Measurements from ENCODE around the gene SLC39A9. TPM values are rescaled to one million over a fixed set of nuclear protein-coding genes. Genes with fewer than 3 reads are reported as not detected.

SLC39A9 gene
- total and polyA plus RNA-seq, 2 experiments from 2014 or later, result 17.7 to 48.1 TPM

DNA sequence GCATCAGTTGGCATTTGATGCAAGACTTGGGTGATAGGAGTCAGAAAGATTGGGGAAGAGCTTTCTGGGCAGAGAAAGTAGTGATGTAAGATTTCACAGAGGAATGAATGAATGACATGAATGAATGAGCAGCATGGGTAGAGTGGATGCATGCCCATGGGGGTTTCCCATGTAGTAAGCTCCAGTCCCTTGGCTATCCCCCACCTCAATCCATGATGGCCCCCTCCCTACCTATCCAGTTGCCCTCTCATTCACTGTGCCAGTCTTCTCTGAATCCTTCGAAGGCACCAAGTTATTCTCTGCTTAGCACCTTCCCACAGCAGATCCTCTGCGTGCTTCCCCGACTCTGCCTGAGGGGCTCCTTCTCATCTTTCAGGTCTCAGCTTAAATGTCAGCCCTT lies 32.4 kb upstream of the SLC39A9 start:
- Histone ChIP-seq H3K4me1 (ENCODE audit: insufficient read depth) (no peaks in the 10 kb centered on the region), H3K27ac (ENCODE audit: low read depth) (no peak overlapping the region), H3K36me3 (ENCODE audit: insufficient read depth) (no peaks in the 10 kb centered on the region), H3K4me2 (no peak overlapping the region), H3F3A (replicated peaks; ENCODE audit: low read depth) (no peaks in the 10 kb centered on the region), H3K4me3 (no peak overlapping the region), H3K79me2 (replicated peaks; ENCODE audit: insufficient read depth) (no peaks in the 10 kb centered on the region), H3K27me3 (ENCODE audit: insufficient read depth) (no peaks in the 10 kb centered on the region), H4K20me1 (replicated peaks; ENCODE audit: insufficient read depth) (peaks cover 13% of the 10 kb centered on the region), H3K9me2 (ENCODE audit: insufficient read depth) (no peaks in the 10 kb centered on the region), H2AFZ (no peak overlapping the region)
- ATAC-seq, result no peak
- Mint-ChIP-seq H3K9me3 (no peaks in the 10 kb centered on the region), H3K27me3 (ENCODE audit: insufficient read depth, low read depth, poor library complexity) (no peaks in the 10 kb centered on the region), H3K36me3 (ENCODE audit: low read depth) (no peaks in the 10 kb centered on the region), H3K27ac (no peak overlapping the region), H3K4me3 (no peak overlapping the region), H3K4me1 (peaks cover 2% of the 10 kb centered on the region; the same call in 1 of the 3 replicates)
- TF ChIP-seq CREB1 (CRISPR knock-in tag; IDR thresholded peaks at IDR 0.05; ENCODE audit: low read depth), result no peak
- TF ChIP-seq ZNF331 (CRISPR knock-in tag; IDR thresholded peaks at IDR 0.05; ENCODE audit: low read depth), result no peak
- TF ChIP-seq, protein P1, sequence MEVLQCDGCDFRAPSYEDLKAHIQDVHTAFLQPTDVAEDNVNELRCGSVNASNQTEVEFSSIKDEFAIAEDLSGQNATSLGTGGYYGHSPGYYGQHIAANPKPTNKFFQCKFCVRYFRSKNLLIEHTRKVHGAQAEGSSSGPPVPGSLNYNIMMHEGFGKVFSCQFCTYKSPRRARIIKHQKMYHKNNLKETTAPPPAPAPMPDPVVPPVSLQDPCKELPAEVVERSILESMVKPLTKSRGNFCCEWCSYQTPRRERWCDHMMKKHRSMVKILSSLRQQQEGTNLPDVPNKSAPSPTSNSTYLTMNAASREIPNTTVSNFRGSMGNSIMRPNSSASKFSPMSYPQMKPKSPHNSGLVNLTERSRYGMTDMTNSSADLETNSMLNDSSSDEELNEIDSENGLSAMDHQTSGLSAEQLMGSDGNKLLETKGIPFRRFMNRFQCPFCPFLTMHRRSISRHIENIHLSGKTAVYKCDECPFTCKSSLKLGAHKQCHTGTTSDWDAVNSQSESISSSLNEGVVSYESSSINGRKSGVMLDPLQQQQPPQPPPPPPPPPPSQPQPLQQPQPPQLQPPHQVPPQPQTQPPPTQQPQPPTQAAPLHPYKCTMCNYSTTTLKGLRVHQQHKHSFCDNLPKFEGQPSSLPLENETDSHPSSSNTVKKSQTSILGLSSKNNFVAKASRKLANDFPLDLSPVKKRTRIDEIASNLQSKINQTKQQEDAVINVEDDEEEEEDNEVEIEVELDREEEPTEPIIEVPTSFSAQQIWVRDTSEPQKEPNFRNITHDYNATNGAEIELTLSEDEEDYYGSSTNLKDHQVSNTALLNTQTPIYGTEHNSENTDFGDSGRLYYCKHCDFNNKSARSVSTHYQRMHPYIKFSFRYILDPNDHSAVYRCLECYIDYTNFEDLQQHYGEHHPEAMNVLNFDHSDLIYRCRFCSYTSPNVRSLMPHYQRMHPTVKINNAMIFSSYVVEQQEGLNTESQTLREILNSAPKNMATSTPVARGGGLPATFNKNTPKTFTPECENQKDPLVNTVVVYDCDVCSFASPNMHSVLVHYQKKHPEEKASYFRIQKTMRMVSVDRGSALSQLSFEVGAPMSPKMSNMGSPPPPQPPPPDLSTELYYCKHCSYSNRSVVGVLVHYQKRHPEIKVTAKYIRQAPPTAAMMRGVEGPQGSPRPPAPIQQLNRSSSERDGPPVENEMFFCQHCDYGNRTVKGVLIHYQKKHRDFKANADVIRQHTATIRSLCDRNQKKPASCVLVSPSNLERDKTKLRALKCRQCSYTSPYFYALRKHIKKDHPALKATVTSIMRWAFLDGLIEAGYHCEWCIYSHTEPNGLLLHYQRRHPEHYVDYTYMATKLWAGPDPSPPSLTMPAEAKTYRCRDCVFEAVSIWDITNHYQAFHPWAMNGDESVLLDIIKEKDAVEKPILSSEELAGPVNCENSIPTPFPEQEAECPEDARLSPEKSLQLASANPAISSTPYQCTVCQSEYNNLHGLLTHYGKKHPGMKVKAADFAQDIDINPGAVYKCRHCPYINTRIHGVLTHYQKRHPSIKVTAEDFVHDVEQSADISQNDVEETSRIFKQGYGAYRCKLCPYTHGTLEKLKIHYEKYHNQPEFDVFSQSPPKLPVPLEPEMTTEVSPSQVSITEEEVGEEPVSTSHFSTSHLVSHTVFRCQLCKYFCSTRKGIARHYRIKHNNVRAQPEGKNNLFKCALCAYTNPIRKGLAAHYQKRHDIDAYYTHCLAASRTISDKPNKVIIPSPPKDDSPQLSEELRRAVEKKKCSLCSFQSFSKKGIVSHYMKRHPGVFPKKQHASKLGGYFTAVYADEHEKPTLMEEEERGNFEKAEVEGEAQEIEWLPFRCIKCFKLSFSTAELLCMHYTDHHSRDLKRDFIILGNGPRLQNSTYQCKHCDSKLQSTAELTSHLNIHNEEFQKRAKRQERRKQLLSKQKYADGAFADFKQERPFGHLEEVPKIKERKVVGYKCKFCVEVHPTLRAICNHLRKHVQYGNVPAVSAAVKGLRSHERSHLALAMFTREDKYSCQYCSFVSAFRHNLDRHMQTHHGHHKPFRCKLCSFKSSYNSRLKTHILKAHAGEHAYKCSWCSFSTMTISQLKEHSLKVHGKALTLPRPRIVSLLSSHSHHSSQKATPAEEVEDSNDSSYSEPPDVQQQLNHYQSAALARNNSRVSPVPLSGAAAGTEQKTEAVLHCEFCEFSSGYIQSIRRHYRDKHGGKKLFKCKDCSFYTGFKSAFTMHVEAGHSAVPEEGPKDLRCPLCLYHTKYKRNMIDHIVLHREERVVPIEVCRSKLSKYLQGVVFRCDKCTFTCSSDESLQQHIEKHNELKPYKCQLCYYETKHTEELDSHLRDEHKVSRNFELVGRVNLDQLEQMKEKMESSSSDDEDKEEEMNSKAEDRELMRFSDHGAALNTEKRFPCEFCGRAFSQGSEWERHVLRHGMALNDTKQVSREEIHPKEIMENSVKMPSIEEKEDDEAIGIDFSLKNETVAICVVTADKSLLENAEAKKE (CRISPR knock-in tag; IDR thresholded peaks at IDR 0.05), result no peak
- no peak for TF ChIP-seq NANOG (IDR thresholded peaks at IDR 0.05; ENCODE audit: borderline replicate concordance)
- no peak for DNase-seq (ENCODE audit: low spot score)

DNA sequence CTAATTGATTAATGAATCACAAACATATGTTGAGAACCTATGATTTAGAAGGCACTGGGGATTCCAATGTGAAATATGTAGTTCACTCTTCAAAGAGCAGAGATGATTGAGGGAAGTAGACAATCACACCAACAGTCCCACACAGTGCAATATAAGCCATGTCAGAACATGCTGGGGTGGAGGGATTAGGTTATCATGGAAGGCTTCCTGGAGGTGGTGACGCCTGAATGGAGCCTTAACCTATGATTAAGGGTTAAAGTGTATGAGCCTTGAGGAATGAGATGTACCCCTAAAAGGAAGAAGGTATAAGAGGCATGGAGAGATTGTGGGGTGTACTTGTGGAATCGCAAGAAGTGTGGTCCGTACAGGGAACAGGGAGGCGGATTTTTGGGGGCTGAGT lies 31.7 kb upstream of the SLC39A9 start:
- no peaks in the 10 kb centered on the region for H3K79me2 ChIP-seq (replicated peaks; ENCODE audit: insufficient read depth)
- no peak overlapping the region for H3K27ac Mint-ChIP-seq
- H3K4me3 ChIP-seq, result no peak overlapping the region
- no peak for DNase-seq (ENCODE audit: low spot score)
- peaks cover 13% of the 10 kb centered on the region for H4K20me1 ChIP-seq (replicated peaks; ENCODE audit: insufficient read depth)
- H3K36me3 ChIP-seq (ENCODE audit: insufficient read depth), result no peaks in the 10 kb centered on the region
- no peaks in the 10 kb centered on the region for H3K9me2 ChIP-seq (ENCODE audit: insufficient read depth)
- ATAC-seq, result no peak
- no peaks in the 10 kb centered on the region for H3K9me3 Mint-ChIP-seq
- H3F3A ChIP-seq (replicated peaks; ENCODE audit: low read depth), result no peaks in the 10 kb centered on the region
- H3K4me1 Mint-ChIP-seq, result peaks cover 2% of the 10 kb centered on the region; the same call in 1 of the 3 replicates
- no peaks in the 10 kb centered on the region for H3K27me3 Mint-ChIP-seq (ENCODE audit: insufficient read depth, low read depth, poor library complexity)
- no peaks in the 10 kb centered on the region for H3K4me1 ChIP-seq (ENCODE audit: insufficient read depth)
- H2AFZ ChIP-seq, result no peak overlapping the region
- H3K4me2 ChIP-seq, result no peak overlapping the region
- no peak overlapping the region for H3K27ac ChIP-seq (ENCODE audit: low read depth)
- H3K36me3 Mint-ChIP-seq (ENCODE audit: low read depth), result no peaks in the 10 kb centered on the region
- no peak overlapping the region for H3K4me3 Mint-ChIP-seq
- H3K27me3 ChIP-seq (ENCODE audit: insufficient read depth), result no peaks in the 10 kb centered on the region
- TF ChIP-seq POLR2AphosphoS5 (IDR thresholded peaks at IDR 0.05; ENCODE audit: low read depth), result no peak
- no peak for TF ChIP-seq CTCF (conservative IDR thresholded peaks at IDR 0.05; ENCODE audit: low read depth in 2 of 2)
- no peak for TF ChIP-seq CREB1 (CRISPR knock-in tag; IDR thresholded peaks at IDR 0.05; ENCODE audit: low read depth)
- TF ChIP-seq ZNF114 (CRISPR knock-in tag; IDR thresholded peaks at IDR 0.05), result no peak

Measured in GM23338 (cell line).